Measurements from ENCODE around the gene CDH4. TPM values are rescaled to one million over a fixed set of nuclear protein-coding genes. Genes with fewer than 3 reads are reported as not detected.

Gene CDH4
- total and polyA plus RNA-seq, 5 donors from 2014 or later, result 0.07 to 0.69 (median 0.49) TPM; not detected in 1

DNA sequence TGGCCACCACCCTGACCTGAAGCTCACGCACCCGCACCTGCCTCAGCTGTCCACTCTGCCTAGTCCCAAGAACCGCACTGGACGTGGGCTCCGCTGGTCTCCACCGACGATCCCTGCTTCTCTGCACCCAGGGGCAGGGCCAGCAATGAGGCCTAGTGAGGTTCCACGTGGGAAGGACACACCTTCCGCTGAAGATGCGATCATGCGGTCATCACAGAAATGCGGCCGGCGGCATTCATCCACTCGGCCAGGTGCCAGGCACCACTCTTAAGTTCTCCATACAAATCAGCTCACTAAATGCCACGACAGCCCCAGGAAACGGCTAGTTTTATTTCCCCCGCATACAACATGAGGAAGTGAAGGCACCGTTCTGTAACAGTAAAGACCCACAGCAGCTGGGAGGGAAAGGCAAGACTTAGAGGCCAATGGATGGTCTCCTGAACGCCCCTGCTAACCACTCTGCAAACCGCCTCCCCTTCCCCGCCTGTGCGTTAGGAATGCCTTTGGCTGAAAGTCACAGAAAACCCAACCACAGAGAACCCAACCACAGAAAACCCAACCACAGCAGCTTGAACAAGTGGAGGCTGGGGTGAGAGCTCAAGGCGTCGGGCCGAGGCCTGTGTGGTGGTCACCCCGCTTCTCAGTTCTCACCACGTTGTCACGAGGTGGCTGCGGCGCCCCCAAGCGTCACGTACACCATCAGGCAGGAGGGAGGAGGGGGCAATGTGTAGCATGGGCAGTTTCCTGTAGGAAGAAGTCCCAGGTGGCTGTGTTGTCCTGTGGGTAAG lies 609.2 kb downstream of the CDH4 start:
- no peaks in the 10 kb centered on the region for H3K36me3 Mint-ChIP-seq
- H3K27me3 ChIP-seq (ENCODE audit: control insufficient read depth, insufficient read depth, low read length), result no peaks in the 10 kb centered on the region
- H3K27me3 Mint-ChIP-seq, result no peaks in the 10 kb centered on the region
- no peak overlapping the region for H3K4me3 ChIP-seq (ENCODE audit: low read depth, low read length)
- no peak overlapping the region for H3K27ac ChIP-seq (ENCODE audit: insufficient read depth, low read length, poor library complexity, severe bottlenecking)
- no peaks in the 10 kb centered on the region for H3K4me1 Mint-ChIP-seq
- peaks cover 5 to 15% of the 10 kb centered on the region in 2 experiments for H3K9me3 ChIP-seq (ENCODE audit: control insufficient read depth in 2 of 2, low read length in 2 of 2)
- H3K27ac Mint-ChIP-seq, result no peak overlapping the region
- no peak for DNase-seq
- no peak overlapping the region for H3K4me3 Mint-ChIP-seq
- H3K4me1 ChIP-seq (ENCODE audit: control insufficient read depth, insufficient read depth, low read length, poor library complexity, severe bottlenecking), result no peaks in the 10 kb centered on the region
- no peaks in the 10 kb centered on the region for H3K36me3 ChIP-seq (ENCODE audit: control insufficient read depth, insufficient read depth, low read length)
- peaks cover 0 to 9% (median 3%) of the 10 kb centered on the region in 7 donors for H3K9me3 Mint-ChIP-seq
- ATAC-seq (ENCODE audit: low read depth in 2 of 2), result no peak

DNA sequence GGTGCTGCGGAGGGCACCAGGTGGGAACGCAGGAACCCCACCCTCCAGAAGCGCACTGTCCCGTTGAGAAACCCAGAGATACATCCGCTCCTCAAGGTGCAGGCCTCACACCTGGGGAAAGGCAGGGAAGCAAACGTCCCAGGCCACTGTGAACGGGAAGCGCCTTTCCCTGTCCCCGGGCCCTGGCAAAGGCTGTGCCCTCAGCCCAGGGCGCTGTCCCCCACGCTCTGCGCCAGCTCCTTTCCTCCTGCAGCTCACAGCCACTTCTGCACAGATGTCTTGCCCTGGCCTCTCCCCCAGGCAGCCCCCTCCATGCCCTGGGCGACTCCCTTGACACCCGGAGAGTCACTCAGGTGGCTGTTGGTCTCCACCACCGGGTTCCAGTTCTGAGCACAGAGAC lies 609.8 kb downstream of the CDH4 start:
- DNase-seq, result no peak
- no peak overlapping the region for H3K27ac ChIP-seq (ENCODE audit: insufficient read depth, low read length, poor library complexity, severe bottlenecking)
- Mint-ChIP-seq H3K4me1 (no peaks in the 10 kb centered on the region), H3K9me3 (peaks cover 0 to 14% (median 3%) of the 10 kb centered on the region in 7 donors), H3K27ac (no peak overlapping the region), H3K27me3 (no peaks in the 10 kb centered on the region), H3K36me3 (no peaks in the 10 kb centered on the region), H3K4me3 (no peak overlapping the region)
- no peak for ATAC-seq (ENCODE audit: low read depth in 2 of 2)
- no peaks in the 10 kb centered on the region for H3K36me3 ChIP-seq (ENCODE audit: control insufficient read depth, insufficient read depth, low read length)
- no peak overlapping the region for H3K4me3 ChIP-seq (ENCODE audit: low read depth, low read length)
- no peaks in the 10 kb centered on the region for H3K4me1 ChIP-seq (ENCODE audit: control insufficient read depth, insufficient read depth, low read length, poor library complexity, severe bottlenecking)
- no peaks in the 10 kb centered on the region for H3K27me3 ChIP-seq (ENCODE audit: control insufficient read depth, insufficient read depth, low read length)
- peaks cover 5 to 15% of the 10 kb centered on the region in 2 experiments for H3K9me3 ChIP-seq (ENCODE audit: control insufficient read depth in 2 of 2, low read length in 2 of 2)

- no peaks in the 10 kb centered on the region for H3K4me1 Mint-ChIP-seq
- no peak overlapping the region for H3K27ac ChIP-seq (ENCODE audit: insufficient read depth, low read length, poor library complexity, severe bottlenecking)
- no peaks in the 10 kb centered on the region for H3K4me1 ChIP-seq (ENCODE audit: control insufficient read depth, insufficient read depth, low read length, poor library complexity, severe bottlenecking)
- H3K27me3 ChIP-seq (ENCODE audit: control insufficient read depth, insufficient read depth, low read length), result no peaks in the 10 kb centered on the region
- H3K36me3 Mint-ChIP-seq, result no peaks in the 10 kb centered on the region
- H3K36me3 ChIP-seq (ENCODE audit: control insufficient read depth, insufficient read depth, low read length), result no peaks in the 10 kb centered on the region
- ATAC-seq (ENCODE audit: low read depth in 2 of 2) (no peak), DNase-seq (no peak)
- no peak overlapping the region for H3K27ac Mint-ChIP-seq
- H3K27me3 Mint-ChIP-seq, result no peaks in the 10 kb centered on the region
- peaks cover 0 to 14% (median 3%) of the 10 kb centered on the region in 7 donors for H3K9me3 Mint-ChIP-seq
- peaks cover 5 to 15% of the 10 kb centered on the region in 2 experiments for H3K9me3 ChIP-seq (ENCODE audit: control insufficient read depth in 2 of 2, low read length in 2 of 2)
- H3K4me3 Mint-ChIP-seq, result no peak overlapping the region
- no peak overlapping the region for H3K4me3 ChIP-seq (ENCODE audit: low read depth, low read length)
Measured at GRCh38 chr20:61862881-61863280, 610.8 kb downstream of the CDH4 start.

- Histone ChIP-seq H3K4me1 (ENCODE audit: control insufficient read depth, insufficient read depth, low read length, poor library complexity, severe bottlenecking) (no peaks in the 10 kb centered on the region), H3K9me3 (ENCODE audit: control insufficient read depth in 2 of 2, low read length in 2 of 2) (peaks cover 5 to 15% of the 10 kb centered on the region in 2 experiments), H3K4me3 (ENCODE audit: low read depth, low read length) (no peak overlapping the region), H3K27ac (ENCODE audit: insufficient read depth, low read length, poor library complexity, severe bottlenecking) (no peak overlapping the region), H3K36me3 (ENCODE audit: control insufficient read depth, insufficient read depth, low read length) (no peaks in the 10 kb centered on the region), H3K27me3 (ENCODE audit: control insufficient read depth, insufficient read depth, low read length) (no peaks in the 10 kb centered on the region)
- DNase-seq, result no peak
- Mint-ChIP-seq H3K4me1 (no peaks in the 10 kb centered on the region), H3K36me3 (no peaks in the 10 kb centered on the region), H3K4me3 (no peak overlapping the region), H3K27me3 (no peaks in the 10 kb centered on the region), H3K9me3 (peaks cover 0 to 14% (median 3%) of the 10 kb centered on the region in 7 donors), H3K27ac (no peak overlapping the region)
- no peak for ATAC-seq (ENCODE audit: low read depth in 2 of 2)
Measured at GRCh38 chr20:61864481-61864880, 612.4 kb downstream of the CDH4 start.

DNA sequence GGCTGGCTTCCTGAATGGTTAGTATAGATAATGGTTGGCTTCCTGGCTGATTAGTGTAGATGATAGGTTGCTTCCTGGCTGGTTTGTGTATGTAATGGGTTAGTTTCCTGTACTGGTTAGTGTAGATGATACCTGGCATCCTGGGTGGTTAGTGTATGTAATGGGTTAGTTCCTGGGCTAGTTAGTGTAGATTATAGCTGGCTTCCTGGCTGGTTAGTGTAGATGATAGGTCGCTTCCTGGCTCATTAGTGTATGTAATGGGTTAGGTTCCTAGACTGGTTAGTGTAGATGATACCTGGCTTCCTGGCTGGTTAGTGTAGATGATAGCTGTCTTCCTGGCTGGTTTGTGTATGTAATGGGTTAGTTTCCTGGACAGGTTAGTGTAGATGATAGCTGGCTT lies 613.3 kb downstream of the CDH4 start:
- Mint-ChIP-seq H3K27ac (peak overlapping the region in 1 of 3 donors; percentile 35), H3K9me3 (peaks cover 0 to 14% (median 3%) of the 10 kb centered on the region in 7 donors), H3K4me3 (no peak overlapping the region), H3K4me1 (no peaks in the 10 kb centered on the region), H3K27me3 (no peaks in the 10 kb centered on the region), H3K36me3 (no peaks in the 10 kb centered on the region)
- DNase-seq (no peak), ATAC-seq (ENCODE audit: low read depth in 2 of 2) (no peak)
- Histone ChIP-seq H3K27me3 (ENCODE audit: control insufficient read depth, insufficient read depth, low read length) (no peaks in the 10 kb centered on the region), H3K4me3 (ENCODE audit: low read depth, low read length) (no peak overlapping the region), H3K9me3 (ENCODE audit: control insufficient read depth in 2 of 2, low read length in 2 of 2) (peaks cover 5 to 15% of the 10 kb centered on the region in 2 experiments), H3K4me1 (ENCODE audit: control insufficient read depth, insufficient read depth, low read length, poor library complexity, severe bottlenecking) (no peaks in the 10 kb centered on the region), H3K36me3 (ENCODE audit: control insufficient read depth, insufficient read depth, low read length) (no peaks in the 10 kb centered on the region), H3K27ac (ENCODE audit: insufficient read depth, low read length, poor library complexity, severe bottlenecking) (no peak overlapping the region)

DNA sequence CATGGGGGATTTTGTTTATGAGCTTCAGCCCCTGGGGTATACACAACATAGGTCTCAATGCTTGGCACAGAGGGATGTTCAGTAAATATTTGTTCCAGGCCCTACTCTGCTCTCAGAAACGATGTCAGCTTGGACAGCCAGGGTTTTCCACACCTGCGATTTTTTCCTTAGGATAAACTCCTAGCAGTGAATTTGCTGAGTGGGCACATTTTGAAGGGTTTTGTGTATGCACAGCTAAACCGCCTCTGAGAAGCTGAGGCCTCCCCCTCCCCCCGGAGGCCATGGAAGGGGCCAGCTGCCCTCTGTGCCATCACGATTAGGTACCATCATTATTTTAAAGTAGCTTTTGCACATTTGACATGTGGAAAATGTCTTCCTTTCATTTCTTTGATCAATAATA lies 614.1 kb downstream of the CDH4 start:
- Mint-ChIP-seq H3K9me3 (peaks cover 0 to 14% (median 3%) of the 10 kb centered on the region in 7 donors), H3K27me3 (no peaks in the 10 kb centered on the region), H3K36me3 (no peaks in the 10 kb centered on the region), H3K4me1 (no peaks in the 10 kb centered on the region), H3K27ac (no peak overlapping the region), H3K4me3 (no peak overlapping the region)
- ATAC-seq (ENCODE audit: low read depth in 2 of 2) (no peak), DNase-seq (no peak)
- no peak overlapping the region for H3K27ac ChIP-seq (ENCODE audit: insufficient read depth, low read length, poor library complexity, severe bottlenecking)
- no peaks in the 10 kb centered on the region for H3K36me3 ChIP-seq (ENCODE audit: control insufficient read depth, insufficient read depth, low read length)
- no peaks in the 10 kb centered on the region for H3K4me1 ChIP-seq (ENCODE audit: control insufficient read depth, insufficient read depth, low read length, poor library complexity, severe bottlenecking)
- no peaks in the 10 kb centered on the region for H3K27me3 ChIP-seq (ENCODE audit: control insufficient read depth, insufficient read depth, low read length)
- H3K4me3 ChIP-seq (ENCODE audit: low read depth, low read length), result no peak overlapping the region
- H3K9me3 ChIP-seq (ENCODE audit: control insufficient read depth in 2 of 2, low read length in 2 of 2), result peaks cover 5 to 15% of the 10 kb centered on the region in 2 experiments

GRCh38 chr20:61868006-61868405 lies 615.9 kb downstream of the CDH4 start:
- no peaks in the 10 kb centered on the region for H3K27me3 ChIP-seq (ENCODE audit: control insufficient read depth, insufficient read depth, low read length)
- no peak overlapping the region for H3K4me3 Mint-ChIP-seq

More at GRCh38 chr20:61868006-61868405, 615.9 kb downstream of the CDH4 start:
- H3K27me3 Mint-ChIP-seq, result no peaks in the 10 kb centered on the region
- H3K4me1 Mint-ChIP-seq, result no peaks in the 10 kb centered on the region
- no peaks in the 10 kb centered on the region for H3K4me1 ChIP-seq (ENCODE audit: control insufficient read depth, insufficient read depth, low read length, poor library complexity, severe bottlenecking)
- ATAC-seq (ENCODE audit: low read depth in 2 of 2), result no peak
- no peak overlapping the region for H3K27ac ChIP-seq (ENCODE audit: insufficient read depth, low read length, poor library complexity, severe bottlenecking)
- H3K36me3 ChIP-seq (ENCODE audit: control insufficient read depth, insufficient read depth, low read length), result no peaks in the 10 kb centered on the region
- peaks cover 5 to 15% of the 10 kb centered on the region in 2 experiments for H3K9me3 ChIP-seq (ENCODE audit: control insufficient read depth in 2 of 2, low read length in 2 of 2)
- no peak overlapping the region for H3K27ac Mint-ChIP-seq
- DNase-seq, result no peak
- H3K9me3 Mint-ChIP-seq, result peaks cover 0 to 14% (median 3%) of the 10 kb centered on the region in 7 donors
- H3K36me3 Mint-ChIP-seq, result no peaks in the 10 kb centered on the region
- H3K4me3 ChIP-seq (ENCODE audit: low read depth, low read length), result no peak overlapping the region

All from CD4-positive, CD25-positive, alpha-beta regulatory T cell (primary cell).